ENCODE measurements around the gene ZNF805.

DNA sequence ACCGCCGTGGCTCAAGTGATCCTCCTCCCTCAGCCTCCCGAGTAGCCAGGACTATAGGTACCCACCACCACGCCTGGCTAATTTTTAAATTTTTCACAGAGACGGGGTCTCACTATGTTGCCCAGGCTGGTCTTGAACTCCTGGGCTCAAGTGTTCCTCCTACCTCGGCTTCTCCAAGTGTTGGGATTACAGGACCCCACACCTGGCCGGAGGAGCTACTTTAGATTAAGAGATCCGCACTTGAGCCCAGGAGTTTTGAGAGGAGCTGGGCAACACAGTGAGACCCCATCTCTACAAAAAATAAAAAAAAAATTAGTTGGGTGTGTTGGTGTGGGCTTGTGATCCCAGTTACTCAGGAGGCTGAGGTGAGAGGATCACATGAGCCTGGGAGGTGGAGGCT is 30.8 kb downstream of the ZNF805 start:
- no peak for TF ChIP-seq TRIM28 (IDR thresholded peaks at IDR 0.05; ENCODE audit: borderline replicate concordance, low read length)
- TF ChIP-seq, protein P1, sequence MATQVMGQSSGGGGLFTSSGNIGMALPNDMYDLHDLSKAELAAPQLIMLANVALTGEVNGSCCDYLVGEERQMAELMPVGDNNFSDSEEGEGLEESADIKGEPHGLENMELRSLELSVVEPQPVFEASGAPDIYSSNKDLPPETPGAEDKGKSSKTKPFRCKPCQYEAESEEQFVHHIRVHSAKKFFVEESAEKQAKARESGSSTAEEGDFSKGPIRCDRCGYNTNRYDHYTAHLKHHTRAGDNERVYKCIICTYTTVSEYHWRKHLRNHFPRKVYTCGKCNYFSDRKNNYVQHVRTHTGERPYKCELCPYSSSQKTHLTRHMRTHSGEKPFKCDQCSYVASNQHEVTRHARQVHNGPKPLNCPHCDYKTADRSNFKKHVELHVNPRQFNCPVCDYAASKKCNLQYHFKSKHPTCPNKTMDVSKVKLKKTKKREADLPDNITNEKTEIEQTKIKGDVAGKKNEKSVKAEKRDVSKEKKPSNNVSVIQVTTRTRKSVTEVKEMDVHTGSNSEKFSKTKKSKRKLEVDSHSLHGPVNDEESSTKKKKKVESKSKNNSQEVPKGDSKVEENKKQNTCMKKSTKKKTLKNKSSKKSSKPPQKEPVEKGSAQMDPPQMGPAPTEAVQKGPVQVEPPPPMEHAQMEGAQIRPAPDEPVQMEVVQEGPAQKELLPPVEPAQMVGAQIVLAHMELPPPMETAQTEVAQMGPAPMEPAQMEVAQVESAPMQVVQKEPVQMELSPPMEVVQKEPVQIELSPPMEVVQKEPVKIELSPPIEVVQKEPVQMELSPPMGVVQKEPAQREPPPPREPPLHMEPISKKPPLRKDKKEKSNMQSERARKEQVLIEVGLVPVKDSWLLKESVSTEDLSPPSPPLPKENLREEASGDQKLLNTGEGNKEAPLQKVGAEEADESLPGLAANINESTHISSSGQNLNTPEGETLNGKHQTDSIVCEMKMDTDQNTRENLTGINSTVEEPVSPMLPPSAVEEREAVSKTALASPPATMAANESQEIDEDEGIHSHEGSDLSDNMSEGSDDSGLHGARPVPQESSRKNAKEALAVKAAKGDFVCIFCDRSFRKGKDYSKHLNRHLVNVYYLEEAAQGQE (tag by site-specific recombination; IDR thresholded peaks at IDR 0.05) = no peak
- no peak for TF ChIP-seq ZNF341 (tag by site-specific recombination; IDR thresholded peaks at IDR 0.05; ENCODE audit: low read depth)
- TF ChIP-seq, protein P2, sequence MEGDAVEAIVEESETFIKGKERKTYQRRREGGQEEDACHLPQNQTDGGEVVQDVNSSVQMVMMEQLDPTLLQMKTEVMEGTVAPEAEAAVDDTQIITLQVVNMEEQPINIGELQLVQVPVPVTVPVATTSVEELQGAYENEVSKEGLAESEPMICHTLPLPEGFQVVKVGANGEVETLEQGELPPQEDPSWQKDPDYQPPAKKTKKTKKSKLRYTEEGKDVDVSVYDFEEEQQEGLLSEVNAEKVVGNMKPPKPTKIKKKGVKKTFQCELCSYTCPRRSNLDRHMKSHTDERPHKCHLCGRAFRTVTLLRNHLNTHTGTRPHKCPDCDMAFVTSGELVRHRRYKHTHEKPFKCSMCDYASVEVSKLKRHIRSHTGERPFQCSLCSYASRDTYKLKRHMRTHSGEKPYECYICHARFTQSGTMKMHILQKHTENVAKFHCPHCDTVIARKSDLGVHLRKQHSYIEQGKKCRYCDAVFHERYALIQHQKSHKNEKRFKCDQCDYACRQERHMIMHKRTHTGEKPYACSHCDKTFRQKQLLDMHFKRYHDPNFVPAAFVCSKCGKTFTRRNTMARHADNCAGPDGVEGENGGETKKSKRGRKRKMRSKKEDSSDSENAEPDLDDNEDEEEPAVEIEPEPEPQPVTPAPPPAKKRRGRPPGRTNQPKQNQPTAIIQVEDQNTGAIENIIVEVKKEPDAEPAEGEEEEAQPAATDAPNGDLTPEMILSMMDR (tag by site-specific recombination; IDR thresholded peaks at IDR 0.05) = no peak
- no peak for TF ChIP-seq HOXA7 (CRISPR knock-in tag; IDR thresholded peaks at IDR 0.05; ENCODE audit: borderline replicate concordance)
- no peak for TF ChIP-seq SP2 (tag by site-specific recombination; IDR thresholded peaks at IDR 0.05)
- TF ChIP-seq, protein P3, sequence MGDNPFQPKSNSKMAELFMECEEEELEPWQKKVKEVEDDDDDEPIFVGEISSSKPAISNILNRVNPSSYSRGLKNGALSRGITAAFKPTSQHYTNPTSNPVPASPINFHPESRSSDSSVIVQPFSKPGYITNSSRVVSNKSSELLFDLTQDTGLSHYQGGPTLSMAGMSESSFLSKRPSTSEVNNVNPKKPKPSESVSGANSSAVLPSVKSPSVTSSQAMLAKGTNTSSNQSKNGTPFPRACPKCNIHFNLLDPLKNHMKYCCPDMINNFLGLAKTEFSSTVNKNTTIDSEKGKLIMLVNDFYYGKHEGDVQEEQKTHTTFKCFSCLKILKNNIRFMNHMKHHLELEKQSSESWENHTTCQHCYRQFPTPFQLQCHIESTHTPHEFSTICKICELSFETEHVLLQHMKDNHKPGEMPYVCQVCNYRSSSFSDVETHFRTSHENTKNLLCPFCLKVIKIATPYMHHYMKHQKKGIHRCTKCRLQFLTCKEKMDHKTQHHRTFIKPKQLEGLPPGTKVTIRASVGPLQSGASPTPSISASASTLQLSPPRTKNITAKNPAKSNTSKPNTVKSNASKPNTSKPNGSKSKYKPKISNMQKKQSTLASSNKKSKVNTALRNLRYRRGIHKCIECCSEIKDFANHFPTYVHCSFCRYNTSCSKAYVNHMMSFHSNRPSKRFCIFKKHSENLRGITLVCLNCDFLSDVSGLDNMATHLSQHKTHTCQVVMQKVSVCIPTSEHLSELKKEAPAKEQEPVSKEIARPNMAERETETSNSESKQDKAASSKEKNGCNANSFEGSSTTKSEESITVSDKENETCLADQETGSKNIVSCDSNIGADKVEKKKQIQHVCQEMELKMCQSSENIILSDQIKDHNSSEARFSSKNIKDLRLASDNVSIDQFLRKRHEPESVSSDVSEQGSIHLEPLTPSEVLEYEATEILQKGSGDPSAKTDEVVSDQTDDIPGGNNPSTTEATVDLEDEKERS (tag by site-specific recombination; IDR thresholded peaks at IDR 0.05) = no peak
- TF ChIP-seq ZNF274 (IDR thresholded peaks at IDR 0.05; ENCODE audit: low read length) = no peak
- TF ChIP-seq ZNF274 (tag by site-specific recombination; IDR thresholded peaks at IDR 0.05; ENCODE audit: borderline replicate concordance) = no peak
